GM19463 (cell line): ENCODE measurements around the gene MRPL14.

Experiments
- ATAC-seq: cut with Tn5 transposase; IDR thresholded peaks from one replicate; pipeline ENCODE4 v1.9.1; 2021; ENCODE audit warnings: mild to moderate bottlenecking, moderate library complexity; ENCODE audit not compliant: unreplicated experiment

MRPL14 gene

DNA sequence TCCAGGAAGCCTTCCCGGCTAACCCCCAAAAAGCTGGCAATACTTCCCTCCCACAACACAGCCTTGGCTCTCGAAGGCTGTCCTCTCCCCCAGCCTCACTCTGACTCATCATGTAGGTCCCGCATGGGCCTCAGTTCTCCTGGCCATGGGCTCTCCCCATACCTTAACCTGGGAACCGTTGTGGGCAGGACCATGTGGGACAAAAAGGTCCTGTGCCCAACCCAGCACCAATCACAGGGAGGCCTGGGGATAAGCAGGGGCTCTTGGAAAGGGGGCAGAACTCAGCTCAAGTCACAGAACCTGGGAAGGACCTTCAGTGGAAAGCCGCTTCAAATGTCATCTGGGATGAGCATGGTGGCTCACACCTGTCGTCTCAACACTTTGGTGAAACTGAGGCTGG is 45.5 kb downstream of the MRPL14 start:
- no peak for ATAC-seq

DNA sequence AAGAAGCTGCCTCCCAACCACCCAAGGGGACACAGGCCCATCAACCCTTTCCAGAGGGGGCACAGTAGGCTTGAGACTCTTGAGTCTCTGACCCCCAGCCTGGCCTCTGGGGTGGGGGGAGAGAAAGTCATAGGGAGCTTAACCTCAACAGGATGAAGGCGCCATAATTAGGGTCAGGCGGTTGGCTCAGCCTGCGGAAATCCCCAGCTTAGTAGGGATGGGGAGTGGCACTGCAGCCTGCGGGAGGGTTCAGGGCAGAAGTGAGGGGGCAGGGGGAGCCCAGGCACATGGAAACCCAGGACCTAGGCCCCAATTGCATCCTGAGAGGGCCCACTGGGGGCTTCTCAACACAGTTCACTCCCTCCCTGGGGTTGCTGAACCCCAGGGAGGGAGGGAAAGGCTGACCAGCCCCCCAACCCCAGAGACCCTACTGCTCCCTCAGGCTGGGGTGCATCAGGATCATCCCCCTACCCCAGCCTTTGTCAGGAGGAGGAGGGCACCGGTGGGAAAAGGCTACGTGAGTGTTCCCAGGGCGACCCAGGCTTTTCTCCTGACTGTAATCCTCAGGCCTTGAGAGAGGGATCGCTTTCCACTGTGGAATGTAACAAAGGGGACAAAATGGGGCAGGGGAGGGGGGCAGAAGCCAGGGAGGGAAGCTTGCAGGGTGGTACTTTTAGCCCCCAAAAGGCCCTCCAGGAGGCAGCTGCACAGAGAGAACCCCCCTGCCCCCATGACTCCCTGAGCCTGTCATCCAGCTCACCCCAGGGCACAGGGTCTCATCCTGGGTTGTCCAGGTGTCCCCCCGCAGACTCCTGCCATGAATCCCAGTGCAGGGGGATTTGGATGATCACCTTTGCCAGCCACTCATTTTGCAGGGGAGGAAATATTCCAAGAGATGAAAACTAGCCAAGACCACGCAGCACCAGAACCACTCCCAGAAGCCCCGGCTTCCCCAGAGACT is 46.4 kb downstream of the MRPL14 start:
- no peak for ATAC-seq

DNA sequence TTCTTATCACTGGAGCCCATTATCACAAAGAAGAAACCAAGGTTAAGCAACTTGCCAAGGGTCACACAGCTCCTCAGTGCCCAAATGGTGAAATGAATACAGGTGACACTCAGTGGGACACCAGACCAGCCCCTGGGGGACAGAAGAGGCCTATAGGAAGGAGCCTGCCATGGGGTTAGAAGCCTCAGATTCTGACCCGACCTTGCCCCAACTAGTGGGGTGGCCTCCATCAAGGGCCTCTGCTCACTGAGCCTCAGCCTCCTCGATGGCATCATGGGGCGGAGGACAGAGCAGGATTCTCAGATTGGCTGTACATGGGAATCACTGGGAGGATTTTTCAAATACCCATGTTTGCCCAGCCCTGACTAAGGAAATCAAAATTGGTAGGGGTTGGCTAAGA is 47.6 kb downstream of the MRPL14 start:
- no peak for ATAC-seq

DNA sequence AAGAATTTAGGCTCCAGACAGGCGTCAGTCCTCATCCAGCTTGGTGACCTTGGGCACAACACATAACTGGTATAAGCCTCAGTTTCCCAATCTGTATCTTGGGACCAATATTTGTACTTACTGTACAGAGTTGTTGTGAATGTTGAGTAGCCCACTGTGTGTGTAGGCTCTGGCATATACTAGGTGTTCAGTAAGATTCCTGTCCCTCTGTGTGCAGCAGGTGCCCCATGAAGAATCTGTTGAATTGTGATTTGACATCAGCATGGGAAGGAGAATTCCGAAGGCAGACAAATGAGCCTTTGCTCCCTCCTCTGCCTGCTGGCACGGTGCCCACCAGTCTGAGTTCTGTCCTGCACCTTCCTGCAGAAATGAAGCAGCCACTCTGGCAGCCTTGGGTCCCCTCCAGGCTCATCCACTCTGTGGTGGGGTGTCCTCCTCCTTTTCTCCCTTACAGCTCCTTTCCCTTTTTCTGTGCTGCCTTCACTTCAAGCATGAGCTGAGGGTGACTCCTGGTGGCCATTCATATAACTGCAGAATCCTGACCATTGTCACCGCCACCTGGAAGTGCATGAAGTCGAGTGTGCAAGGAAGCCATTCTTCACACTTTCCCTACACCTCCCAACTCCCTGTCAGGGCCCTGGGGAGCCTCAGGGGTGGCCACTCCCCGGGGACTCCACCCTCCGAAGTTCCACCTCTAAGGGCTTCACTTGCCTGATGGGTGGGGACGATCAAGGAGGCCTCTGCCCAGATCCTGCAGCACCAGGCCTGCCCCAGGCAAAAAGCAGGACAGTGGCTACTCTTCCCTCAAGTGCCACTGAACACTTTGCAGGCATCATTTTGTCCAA is 48.2 kb downstream of the MRPL14 start:
- no peak for ATAC-seq

DNA sequence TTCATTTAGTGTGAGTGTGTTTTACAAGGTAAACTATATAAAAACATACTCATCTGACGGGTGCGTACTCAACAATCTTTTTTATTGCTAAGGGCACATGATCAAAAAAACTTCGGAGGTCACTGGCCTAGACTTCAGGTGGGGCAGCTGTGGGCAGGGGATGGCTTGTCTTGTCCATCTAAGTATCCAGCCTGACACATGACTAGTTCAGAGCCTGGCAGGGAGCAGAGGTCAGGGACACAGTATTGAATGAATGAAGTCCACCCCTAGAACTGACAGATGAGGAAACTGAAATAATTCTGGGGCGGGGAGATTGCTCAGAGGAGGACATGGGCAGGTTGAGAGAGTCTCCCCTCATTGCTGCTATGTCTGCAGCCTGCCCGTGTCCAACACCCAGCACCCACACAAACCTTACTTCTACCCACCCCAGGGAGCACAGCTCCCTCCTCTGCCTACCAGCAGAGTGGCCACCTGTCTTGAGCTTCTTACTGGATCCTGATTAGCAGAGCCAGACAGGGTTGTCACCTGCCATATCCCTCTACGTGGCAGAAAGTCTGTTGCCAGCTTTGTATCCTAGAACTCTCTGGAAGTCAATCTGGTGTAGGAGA is 48.9 kb downstream of the MRPL14 start:
- ATAC-seq: no peak

DNA sequence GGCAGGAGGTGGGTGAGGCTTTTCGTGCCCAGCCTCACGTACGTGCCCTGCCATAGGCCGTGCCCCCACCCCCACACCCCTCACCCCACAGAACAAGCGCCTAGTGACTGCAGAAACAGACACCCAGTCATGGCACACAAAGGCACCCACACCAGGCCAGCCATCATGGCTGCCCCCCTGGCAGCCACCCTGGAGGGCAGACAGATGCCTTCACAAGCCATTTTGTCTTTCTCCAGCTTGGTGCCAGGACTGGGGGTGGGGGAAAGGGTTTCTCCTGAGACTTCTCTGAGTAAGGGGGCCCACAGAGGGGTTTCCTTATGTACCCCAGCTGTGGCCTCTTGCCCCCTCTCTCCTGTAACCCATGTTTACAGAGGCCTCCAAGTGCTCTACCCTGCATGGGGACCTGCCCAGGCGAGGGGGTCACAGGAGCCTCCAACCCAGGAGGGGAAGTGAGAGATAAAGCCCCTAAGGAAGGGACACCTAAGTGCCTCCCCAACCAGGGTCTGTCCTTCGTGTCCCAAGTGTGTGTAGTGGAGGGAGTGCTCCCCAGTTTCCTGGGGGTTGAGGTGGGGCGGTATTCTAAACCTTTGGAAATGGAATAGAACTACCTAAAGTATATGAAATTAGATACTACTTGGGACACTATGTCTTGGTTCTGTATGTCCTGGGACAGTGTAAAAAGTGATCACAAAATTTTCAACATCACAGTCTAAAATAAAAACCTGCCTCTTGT is 49.9 kb downstream of the MRPL14 start:
- ATAC-seq: no peak

DNA sequence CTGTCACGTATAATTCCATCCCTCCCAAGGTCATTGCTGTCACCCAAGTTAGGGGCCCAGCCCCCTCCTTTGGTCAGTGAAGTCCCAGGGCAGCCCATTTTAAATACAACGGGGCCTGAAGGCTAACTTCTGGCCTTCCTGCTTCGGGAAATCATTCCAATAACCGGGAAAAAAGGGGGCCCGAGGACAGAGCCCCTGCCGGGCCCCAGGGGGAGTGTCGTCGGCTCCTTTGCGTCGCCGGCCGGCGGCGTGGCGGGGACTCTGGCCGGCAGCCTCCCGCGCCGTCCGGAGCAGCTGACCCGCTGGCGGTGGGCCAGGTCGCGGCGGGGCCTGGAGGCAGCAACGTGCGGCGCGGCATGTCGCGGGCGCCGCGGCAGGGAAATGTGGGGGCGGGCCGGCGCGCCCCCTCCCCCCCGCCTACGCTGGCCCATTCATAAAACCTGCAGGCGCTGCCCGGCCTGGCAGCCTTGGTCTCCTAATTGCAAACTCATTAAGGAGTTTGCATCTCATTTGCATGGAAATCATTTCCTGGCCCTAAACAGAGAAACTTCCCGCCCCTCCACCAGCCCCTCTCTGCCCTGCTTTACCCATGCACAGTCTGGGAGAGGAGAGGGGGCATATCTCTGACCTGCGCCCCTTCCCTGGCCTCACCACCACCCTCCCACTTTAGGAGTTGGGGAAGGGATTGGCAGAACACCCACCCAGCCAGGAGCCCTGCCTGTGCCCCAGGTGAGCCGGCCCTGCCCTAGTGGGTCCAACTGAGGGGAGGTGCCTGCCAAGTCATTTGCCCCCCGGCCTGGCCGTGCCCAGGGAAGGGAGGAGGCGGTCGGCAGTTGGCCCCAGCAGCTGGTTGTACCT is 50.7 kb downstream of the MRPL14 start:
- peak; percentile 18 for ATAC-seq

DNA sequence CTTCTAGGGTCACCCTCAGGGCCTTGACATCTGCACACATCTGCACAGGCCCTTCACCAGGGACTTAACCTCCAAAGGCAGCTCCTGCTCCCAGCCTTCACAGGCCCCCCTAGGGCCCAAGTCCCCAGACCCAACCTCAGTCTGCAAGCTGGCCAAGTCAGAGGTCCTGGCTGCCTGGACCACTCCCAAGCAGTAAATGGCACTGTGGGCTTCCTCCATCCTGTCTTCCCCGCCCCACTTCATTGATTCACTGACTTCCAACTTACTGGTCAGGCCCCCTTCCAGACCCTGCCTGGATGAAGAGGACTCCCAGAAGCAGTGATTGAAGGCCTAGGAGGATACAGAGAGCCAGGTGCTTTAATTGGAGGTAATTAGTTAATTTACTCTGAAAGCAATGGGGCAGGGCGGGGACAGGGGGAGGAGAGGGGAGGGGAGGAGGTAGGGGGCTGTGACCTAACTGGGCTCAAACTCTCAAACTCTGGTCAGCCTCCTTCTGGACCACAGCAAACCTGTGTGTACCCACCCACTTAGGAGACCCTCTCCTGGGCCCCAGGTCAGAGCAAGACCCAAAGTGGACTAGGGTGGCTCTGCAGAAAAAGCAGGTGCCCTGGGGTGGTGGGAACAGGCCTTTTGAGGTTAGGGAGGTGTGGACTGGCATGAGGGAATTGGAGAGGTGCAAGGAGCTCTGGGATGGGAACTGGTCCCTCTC is 51.5 kb downstream of the MRPL14 start:
- no peak for ATAC-seq

DNA sequence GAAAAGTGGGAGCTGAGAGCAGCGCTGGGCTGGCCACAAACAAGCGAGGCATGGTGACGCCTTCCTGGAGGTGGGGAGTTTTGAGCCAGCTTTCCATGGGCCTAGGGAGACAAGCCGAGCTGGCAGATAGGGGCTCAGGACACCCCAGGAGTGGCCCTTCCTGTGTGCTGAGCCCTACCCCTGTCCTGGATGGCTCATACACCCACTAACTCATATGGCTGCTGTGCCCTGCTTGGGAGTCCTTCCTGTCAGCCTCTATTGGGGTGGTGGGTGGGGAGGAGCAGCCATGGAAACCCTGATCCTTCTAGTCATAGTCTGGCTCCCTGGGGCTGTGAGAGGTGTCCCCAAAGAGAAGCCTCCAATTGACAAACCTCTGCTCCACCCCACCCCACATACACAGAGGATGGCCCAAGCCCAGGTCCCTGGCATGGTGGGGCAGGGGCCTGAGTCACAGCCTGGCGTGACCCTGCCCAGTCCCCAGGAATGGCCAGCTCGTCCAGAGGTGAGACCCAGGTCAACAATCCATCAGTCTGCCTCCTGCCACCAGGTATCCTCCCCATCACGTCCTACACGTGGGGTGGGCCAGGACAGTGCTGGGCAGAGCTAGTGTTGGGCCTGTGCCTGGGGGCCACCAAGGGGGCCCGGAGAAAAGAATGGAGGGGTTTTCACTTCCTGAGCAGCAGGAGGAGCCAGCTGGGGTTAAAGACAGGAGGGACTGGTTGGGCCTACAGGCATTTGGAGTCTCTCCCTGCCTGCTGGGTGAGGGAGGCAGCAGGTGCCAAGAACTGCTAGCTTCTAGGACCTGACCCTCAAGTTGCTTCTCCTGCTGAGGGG is 52.2 kb downstream of the MRPL14 start:
- no peak for ATAC-seq

DNA sequence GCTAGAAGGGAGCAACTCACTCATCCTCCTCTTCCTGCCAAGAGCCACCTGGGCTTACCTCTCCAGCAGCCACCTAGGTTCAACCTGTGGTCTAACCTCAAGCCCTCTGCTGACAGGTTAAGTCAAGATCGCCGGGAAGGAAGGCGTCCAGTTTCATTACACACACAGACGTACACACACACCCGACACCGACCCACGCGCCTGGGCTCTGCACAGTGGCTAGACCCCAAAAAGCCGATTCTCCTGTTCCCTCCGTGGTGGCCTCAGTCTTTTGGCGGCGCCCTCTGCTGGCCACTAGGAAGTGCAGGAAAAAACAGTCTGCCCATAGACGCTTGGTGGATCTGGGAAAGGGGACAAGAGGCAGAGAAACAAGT is 52.8 kb downstream of the MRPL14 start:
- ATAC-seq: peak; percentile 30

DNA sequence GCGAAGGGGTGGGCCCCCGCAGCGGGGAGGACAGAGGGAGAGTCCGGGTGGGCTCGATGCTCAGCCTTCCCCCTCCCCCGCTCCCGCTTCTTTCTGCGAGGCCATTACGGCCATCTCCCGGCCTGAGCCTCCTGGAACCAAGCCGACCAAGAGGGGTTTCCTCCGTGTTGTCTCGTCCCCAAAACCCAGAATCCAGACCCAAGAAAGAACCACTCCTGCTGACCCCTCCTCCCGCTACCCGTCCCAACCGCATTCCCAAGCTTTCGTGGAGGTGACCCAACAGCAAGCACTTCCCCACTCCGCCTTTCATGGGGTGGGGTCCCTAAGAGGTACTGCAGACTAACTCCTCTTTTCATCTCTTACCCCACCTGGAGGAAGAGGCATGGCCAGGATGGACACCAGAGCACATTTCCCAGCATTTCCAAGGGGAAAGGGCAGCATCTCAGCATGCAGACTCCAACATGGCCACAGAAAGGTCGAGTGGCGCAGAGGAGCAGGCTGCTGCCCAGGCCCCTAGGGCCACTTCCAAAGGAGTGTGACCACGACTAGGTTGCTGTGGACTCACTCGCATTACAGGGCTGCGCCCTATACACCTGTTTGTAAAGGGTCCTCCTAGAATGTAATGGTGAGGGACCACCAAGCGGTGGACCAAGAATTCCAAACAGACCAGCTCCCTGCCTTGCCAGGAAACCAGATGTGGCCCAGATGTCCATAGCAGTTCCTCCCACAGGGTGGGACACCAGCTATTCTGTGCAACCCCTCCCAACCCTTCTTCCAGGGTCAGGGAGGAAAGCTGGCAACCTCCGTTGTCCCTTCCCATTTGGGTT is 53.4 kb downstream of the MRPL14 start:
- ATAC-seq: no peak

DNA sequence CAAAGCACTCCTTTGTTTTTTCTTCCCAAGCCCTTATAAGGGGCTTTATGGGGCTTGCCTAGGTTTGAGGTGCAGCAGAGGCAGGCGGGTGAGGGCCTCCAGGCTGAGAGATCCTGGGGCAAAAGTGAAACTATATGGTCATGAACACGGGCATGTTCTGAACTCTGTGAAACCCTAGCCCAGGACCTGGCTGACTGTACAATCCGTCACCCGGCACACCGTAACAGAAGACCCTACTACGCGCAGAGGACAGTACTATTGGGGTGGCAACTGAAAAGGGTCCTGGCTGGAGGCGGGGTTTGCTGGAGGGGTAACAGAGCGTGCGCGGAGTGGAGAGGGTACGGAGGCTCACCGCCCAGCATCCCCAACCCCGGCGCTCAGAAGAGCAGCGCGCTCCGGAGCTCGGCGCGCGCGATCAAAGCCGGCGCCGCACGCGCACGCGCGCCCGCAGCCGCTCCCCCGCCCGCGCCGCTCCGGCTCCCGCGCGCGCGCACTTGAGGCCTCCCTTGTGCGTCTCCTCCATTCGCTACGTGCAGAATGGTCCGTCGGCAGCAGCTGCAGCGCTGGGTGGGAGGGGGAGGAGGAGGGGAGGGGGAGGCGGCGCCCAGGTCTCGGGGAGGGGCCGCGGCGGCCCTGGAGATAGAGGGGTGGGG is 54.2 kb downstream of the MRPL14 start:
- peak; percentile 46 for ATAC-seq

DNA sequence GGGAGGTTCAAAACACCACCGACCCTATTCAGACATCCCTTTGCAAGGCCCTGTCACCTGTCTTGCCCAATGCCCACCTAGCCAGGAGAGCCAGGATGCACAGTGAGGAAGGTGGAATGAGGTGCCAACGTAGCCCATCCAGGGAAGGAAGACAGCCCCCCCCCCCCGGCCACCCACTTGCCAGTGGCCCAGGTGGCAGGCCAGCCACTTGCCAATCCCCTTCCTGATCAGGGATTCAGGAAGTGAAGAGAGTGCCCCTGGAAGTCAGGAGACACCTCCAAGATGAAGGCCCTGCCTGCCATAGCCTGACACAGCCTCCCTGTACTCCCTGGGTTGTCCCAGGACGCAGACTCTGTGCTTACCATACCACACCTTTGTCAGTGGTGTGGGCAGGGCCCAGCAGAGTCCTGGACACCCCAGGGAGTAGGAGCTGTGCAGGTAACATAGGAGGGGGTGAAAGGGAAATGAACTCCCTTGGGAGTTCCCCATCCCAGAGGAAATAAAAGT is 54.7 kb downstream of the MRPL14 start:
- peak; percentile 2 for ATAC-seq

DNA sequence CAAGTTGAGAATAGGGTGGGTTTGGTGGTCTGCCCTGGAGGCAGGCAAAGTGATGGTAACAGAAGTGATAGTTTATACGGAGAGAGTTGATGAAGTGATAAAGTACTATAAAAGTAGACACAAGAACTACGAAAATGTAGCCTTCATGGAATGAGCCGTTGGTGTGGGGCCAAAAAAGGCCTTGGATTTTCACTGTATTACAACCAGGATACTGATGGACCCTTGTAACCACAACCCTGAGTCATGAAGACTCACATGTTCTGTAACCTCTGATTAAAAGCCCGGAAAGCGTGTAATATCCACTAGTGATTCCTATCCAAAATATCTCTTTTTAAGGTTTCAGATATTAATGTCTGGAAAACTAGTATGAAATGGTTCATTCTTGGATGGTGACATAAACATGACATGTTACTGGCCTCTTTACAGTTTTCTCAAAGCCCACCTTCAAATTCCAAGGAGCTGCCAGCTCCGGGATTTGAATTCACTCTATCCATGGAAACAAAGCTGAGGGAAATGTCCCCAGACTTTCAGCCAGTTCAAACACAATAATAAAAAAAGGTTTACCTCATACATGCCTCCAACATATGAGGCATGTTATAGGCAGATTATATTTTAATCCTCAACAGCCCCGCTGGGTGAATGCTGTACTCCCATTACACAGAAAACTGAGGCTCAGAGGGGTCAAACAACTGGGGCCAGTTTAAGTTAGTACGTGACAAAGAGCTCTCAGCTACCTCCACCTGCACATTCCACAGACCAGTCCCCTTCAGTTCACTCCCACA is 55.4 kb downstream of the MRPL14 start:
- ATAC-seq: no peak

DNA sequence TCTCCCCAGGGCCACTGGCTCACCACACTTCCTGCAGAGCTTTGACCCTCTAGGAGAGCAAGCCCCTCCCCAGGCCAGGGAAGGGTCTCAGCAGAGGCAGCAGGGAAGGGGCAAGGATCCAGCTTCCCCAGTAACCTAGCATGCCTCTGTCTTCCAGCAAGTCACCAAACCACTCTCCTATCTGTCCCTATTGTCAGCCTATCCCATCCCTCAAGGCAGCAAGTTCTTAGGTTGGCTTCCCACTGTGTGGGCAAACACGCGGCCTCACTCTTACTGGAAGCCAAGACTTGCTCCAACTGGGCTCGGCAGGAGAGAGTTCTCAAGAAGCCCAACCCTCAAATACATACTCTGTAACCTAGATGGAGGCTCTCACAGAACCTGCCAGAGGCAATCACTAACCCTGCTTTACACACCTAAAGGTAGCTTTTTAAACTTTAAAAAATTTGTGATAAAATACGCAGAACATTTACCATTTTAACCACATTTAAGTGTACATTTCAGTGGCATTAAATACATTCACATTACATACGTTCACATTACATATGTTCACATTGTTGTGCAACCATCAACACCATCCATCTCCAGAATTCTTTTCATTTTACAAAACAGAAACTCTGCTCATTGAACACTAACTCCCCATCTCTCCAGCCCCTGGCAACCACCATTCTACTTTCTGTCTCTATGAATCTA is 58.5 kb downstream of the MRPL14 start:
- no peak for ATAC-seq
